Central memory CD8-positive, alpha-beta T cell (primary cell): ENCODE data around the gene SSBP3.

Experiments
- ATAC-seq: fragments of 150-1000 bp; cut with Tn5 transposase; replicated peaks from 2 replicates; pipeline ENCODE4 v1.10.0; 2022; ENCODE audit warnings: mild to moderate bottlenecking, moderate FRiP score, moderate number of reproducible peaks; ENCODE audit not compliant: poor library complexity, severe bottlenecking; ENCODE audit errors: extremely low read depth
- DNase-seq, 2 donors: peaks; one replicate each; pipeline ENCODE4 v3.0.0; 2021; ENCODE audit warnings: low spot score in 2 of 2
- H3K27ac Mint-ChIP-seq: one replicate; pipeline ENCODE4 v1.8.0; 2022; ENCODE audit warnings: low read depth, mild to moderate bottlenecking, moderate library complexity, mixed read lengths
- H3K27me3 Mint-ChIP-seq: one replicate; pipeline ENCODE4 v1.8.0; 2022; ENCODE audit warnings: mixed read lengths
- H3K36me3 Mint-ChIP-seq: one replicate; pipeline ENCODE4 v1.8.0; 2022; ENCODE audit warnings: mild to moderate bottlenecking, moderate library complexity, mixed read lengths; ENCODE audit not compliant: insufficient read depth
- H3K4me1 Mint-ChIP-seq: one replicate; pipeline ENCODE4 v1.8.0; 2022; ENCODE audit warnings: mixed read lengths
- H3K4me3 Mint-ChIP-seq: one replicate; pipeline ENCODE4 v1.8.0; 2022; ENCODE audit warnings: mild to moderate bottlenecking, moderate library complexity, mixed read lengths
- H3K9me3 Mint-ChIP-seq: one replicate; pipeline ENCODE4 v1.8.0; 2022; ENCODE audit warnings: mixed read lengths

The SSBP3 gene

DNA sequence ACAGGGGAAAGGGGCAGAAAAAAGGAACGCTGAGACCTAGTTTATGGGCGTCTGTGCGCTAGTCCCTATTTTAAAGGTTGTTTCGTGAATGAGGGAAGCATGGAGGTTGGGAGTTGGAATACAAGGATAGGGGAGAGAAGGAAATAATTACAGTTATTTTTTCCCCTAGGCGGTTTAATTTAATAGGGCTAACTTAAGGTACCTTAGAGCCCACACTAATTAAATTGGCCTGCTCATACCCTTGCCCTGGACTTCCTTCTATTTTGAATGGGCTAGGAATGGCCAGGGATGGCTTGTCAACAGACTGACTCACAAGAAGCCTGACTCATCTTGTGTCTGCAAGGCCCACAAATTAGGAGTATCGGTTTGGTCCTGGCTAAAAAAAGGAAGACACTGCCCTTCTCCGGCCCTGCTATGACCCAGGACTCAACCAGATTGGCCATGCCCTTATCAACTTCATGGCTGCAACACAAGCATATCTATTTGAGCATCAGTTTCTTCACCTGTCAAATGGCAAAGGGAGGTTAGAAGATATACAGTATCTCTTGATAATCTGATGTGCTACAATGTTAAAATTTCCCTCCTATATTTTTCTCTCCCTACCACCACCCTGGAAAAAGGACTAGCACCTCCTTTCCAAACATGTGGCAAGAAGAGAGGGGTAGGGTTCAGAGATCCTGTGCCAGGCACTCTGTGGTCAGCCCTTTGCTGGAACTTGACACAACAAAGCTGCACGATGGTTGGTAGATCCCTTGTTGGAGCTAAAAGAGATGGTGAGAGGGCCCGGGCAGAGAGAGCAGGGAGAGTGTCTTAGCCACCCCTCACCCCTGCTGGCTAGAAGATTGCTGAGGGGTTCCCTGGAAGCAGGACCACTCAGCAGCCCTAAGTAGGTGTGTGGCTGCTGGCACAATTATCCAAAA lies 2.2 kb upstream of the SSBP3 start:
- Mint-ChIP-seq H3K27me3 (no peaks in the 10 kb centered on the region), H3K4me3 (peak overlapping the region; percentile 89), H3K36me3 (peaks cover 15% of the 10 kb centered on the region), H3K4me1 (peaks cover 47% of the 10 kb centered on the region), H3K27ac (peak overlapping the region; percentile 83), H3K9me3 (no peaks in the 10 kb centered on the region)
- DNase-seq (no peak), ATAC-seq (no peak)

DNA sequence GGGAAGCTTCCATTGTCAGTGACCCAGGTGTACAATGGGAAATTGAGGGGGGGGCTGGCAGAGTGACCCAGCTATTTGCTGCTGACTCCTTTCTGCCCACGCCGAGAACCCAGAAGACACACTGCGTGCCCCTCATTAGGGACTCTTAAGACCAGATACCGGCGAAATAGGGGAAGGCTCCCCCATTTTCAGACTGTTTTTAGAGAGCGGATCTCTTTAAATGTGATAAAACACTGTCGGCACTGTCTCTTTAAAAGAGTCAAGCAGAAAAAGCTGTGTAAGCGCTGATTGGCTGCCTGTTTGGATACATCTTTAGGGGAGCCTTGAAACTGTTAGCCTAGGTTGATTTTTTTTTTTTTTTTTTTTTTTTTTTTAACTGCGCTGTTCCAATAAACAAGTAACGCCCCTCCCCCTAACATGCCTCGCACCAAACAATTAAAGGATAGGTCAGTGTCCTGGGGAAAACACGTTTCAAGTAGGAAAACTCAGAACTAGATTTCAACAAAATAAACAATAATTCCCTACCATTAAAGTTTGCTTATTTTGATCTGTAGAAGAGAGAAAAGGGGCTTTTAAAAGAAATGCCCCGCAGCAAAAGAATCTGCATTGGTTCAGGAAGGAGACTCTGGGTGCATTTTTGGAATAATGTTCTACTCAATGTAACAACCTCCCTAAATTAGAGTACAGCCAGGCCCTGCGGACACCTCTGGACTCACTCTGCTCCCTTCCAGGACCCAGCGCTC lies 1.4 kb upstream of the SSBP3 start:
- H3K36me3 Mint-ChIP-seq, result peaks cover 18% of the 10 kb centered on the region
- DNase-seq, result peak; percentile 31 to 63
- peak overlapping the region; percentile 83 for H3K27ac Mint-ChIP-seq
- H3K4me1 Mint-ChIP-seq, result peaks cover 52% of the 10 kb centered on the region
- no peaks in the 10 kb centered on the region for H3K27me3 Mint-ChIP-seq
- ATAC-seq, result peak; percentile 59
- peak overlapping the region; percentile 89 for H3K4me3 Mint-ChIP-seq
- no peaks in the 10 kb centered on the region for H3K9me3 Mint-ChIP-seq

DNA sequence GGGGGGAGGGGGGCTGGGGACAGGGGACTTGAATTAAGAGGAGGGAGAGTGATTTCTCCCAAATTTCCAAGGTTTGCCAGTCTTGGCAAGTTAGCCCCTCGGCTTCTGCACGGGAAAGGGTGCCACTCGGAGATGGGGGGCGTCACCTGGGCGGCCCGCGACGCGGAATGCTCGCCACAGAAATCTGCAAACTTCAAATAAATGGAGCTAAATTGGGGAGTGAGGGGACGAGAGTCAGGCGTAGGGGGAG lies 885 bp upstream of the SSBP3 start:
- no peak for ATAC-seq
- H3K27me3 Mint-ChIP-seq, result no peaks in the 10 kb centered on the region
- peak overlapping the region; percentile 83 for H3K27ac Mint-ChIP-seq
- DNase-seq, result no peak
- peaks cover 18% of the 10 kb centered on the region for H3K36me3 Mint-ChIP-seq
- peaks cover 56% of the 10 kb centered on the region for H3K4me1 Mint-ChIP-seq
- H3K9me3 Mint-ChIP-seq, result no peaks in the 10 kb centered on the region
- H3K4me3 Mint-ChIP-seq, result peak overlapping the region; percentile 89

DNA sequence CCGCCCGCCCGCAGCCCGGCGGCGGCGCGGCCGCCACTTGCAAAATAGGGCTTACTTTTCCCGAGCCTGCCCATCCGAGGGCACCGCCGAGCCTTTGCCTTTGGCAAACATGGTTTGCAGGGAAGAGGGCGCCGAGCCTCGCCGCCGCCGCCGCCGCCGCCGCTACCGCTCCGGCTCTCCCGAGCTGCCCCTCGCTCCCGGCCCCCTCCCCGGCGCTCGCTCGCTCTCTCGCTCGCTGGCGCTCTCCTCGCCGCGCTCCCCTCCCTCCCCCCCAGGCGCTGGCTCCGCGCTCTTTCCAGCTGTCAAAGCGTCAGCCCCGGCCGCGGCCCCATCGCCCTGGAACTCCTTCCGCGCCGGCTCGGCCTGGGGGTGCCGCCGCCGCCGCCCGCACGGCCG lies 298 bp downstream of the SSBP3 start:
- H3K4me3 Mint-ChIP-seq, result peak overlapping the region; percentile 89
- no peaks in the 10 kb centered on the region for H3K27me3 Mint-ChIP-seq
- ATAC-seq (no peak), DNase-seq (no peak)
- H3K9me3 Mint-ChIP-seq, result no peaks in the 10 kb centered on the region
- H3K27ac Mint-ChIP-seq, result no peak overlapping the region
- peaks cover 68% of the 10 kb centered on the region for H3K4me1 Mint-ChIP-seq
- H3K36me3 Mint-ChIP-seq, result peaks cover 23% of the 10 kb centered on the region

DNA sequence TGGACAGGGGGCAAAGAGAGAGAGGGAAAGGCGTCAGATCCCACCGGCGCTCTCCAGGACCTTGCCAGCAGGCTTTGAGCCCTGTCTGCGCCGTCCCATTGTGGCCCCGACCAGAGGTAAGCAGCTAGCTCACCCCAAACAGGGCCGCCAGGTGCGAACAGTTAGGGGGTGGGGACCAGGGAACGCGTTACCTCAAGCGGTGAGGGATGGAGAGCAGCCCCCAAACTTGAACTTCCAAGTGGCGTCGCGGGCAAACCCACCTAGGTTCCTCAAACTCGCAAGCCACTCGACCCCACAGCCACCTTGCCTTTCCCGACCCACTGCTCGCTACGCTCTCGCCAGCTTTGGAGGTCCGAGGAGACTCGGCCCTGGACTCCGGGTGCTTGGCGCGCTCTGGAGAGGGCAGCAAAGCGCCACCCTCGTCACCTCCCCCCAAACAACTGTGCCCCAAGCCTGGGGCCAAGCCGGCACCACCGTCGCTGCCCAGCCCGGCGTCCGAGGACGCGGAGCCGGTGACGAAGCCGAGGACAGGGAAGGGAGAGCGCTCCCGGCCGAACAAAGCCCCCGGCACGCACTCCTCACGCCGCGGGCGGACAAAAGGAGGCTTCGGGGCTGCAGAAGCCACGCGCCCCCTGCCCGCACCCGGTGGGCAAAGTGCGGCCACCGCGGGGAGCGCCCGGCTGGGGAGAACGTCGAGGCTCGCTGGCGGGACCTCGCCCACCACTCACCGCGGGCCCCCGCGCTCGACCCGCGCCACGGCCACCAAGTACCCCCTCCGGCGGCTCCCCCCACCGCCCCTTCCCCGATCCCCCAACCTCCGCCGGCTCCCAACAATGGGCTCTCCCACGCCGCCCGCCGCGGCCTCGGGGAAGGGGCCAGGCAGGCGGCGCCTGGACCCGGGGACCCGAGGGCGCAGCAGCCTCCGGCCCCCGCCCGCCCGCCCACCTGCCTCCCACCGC lies 976 bp downstream of the SSBP3 start:
- Mint-ChIP-seq H3K27me3 (no peaks in the 10 kb centered on the region), H3K9me3 (no peaks in the 10 kb centered on the region), H3K27ac (peak overlapping the region; percentile 16), H3K36me3 (peaks cover 27% of the 10 kb centered on the region), H3K4me1 (peaks cover 75% of the 10 kb centered on the region), H3K4me3 (peak overlapping the region; percentile 75)
- ATAC-seq, result no peak
- DNase-seq, result no peak

DNA sequence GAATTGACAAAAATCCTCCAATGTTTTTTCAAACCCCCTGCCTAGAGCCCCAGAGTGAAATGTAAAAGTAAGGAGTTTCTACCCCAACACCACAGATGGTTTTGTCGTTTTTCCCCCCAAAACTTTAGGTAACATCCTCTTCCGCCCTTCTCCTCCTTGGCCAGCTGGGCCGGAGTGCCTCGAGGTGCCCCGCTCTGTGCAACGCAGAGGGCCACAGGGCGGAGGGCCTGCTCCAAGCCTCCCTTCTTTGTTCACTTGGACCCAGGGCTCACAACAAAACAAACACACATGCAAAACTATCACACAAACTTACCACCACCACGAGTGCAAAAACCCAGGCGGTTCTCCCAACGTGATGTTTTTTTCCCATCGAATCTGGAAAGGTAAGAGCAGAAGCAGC lies 1.9 kb downstream of the SSBP3 start:
- H3K27me3 Mint-ChIP-seq, result no peaks in the 10 kb centered on the region
- ATAC-seq (no peak), DNase-seq (no peak)
- peaks cover 32% of the 10 kb centered on the region for H3K36me3 Mint-ChIP-seq
- H3K9me3 Mint-ChIP-seq, result no peaks in the 10 kb centered on the region
- H3K27ac Mint-ChIP-seq, result peak overlapping the region; percentile 57
- H3K4me1 Mint-ChIP-seq, result peaks cover 76% of the 10 kb centered on the region
- peak overlapping the region; percentile 75 for H3K4me3 Mint-ChIP-seq

DNA sequence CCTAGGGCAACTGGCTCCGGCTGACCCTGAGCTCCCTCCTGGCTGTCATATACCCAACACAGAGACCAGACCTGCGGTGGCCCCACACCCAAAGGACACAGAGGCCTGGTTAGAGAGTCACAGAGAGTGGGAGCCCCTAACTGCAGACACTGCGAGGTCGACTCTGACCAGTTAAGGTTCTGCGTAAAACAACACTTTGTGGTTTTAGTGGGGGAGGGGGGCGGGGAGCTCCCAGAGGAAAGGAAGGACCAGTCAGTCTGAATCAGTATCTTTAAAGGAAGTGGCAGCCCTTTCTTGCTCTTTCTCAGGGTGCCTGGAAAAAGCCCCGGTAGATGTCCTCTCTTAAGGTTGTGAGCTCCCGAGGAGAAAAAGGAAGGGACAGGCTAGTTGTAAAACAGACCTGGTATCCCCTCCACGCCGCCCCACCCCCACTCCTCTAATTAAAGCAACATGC lies 2.4 kb downstream of the SSBP3 start:
- ATAC-seq, result no peak
- H3K4me1 Mint-ChIP-seq, result peaks cover 76% of the 10 kb centered on the region
- no peak for DNase-seq
- peak overlapping the region; percentile 57 for H3K27ac Mint-ChIP-seq
- H3K4me3 Mint-ChIP-seq, result peak overlapping the region; percentile 75
- no peaks in the 10 kb centered on the region for H3K27me3 Mint-ChIP-seq
- peaks cover 34% of the 10 kb centered on the region for H3K36me3 Mint-ChIP-seq
- H3K9me3 Mint-ChIP-seq, result no peaks in the 10 kb centered on the region

DNA sequence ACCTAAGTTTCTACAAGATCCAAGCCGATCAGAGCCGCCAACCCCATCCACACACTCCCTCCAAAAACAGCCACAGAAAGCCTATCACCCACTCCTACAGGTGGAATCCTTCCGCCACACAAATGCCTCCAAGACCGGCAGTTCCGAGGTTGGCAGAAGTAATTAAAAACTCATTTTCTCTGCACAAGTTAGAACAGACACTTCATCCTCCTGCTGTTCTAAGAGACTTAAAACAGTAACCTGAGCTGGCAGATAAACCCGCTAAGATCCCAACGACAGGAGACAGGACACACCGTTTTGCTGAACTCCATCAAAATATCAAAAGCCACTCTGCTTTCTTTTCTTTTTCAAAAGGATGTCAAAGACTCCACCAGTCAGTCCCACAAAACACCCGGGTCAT lies 2.8 kb downstream of the SSBP3 start:
- Mint-ChIP-seq H3K36me3 (peaks cover 37% of the 10 kb centered on the region), H3K4me1 (peaks cover 76% of the 10 kb centered on the region), H3K27me3 (no peaks in the 10 kb centered on the region), H3K9me3 (no peaks in the 10 kb centered on the region), H3K27ac (peak overlapping the region; percentile 57), H3K4me3 (peak overlapping the region; percentile 75)
- ATAC-seq, result no peak
- DNase-seq, result no peak

DNA sequence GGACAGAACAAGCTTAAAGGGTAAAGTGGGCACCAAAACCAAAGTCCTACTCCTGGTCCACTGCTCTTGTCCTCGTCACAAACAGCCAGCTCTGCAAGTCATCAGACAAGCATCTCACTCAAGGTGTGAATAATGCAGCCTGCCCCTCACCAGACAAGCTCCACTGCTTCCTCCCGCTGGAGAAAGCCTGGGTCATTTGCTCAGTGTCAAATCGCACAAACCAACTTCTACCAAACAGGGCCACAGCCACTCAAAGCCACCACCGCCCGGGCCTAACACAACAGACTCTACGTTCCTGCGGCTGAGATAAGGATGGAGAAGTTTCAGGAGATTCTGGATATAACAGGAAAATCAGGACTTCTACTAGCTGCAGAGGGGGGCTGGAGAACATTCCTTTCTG lies 3.3 kb downstream of the SSBP3 start:
- DNase-seq, result no peak
- Mint-ChIP-seq H3K4me3 (peak overlapping the region; percentile 75), H3K27me3 (no peaks in the 10 kb centered on the region), H3K9me3 (no peaks in the 10 kb centered on the region), H3K36me3 (peaks cover 37% of the 10 kb centered on the region), H3K27ac (peak overlapping the region; percentile 57), H3K4me1 (peaks cover 76% of the 10 kb centered on the region)
- no peak for ATAC-seq

DNA sequence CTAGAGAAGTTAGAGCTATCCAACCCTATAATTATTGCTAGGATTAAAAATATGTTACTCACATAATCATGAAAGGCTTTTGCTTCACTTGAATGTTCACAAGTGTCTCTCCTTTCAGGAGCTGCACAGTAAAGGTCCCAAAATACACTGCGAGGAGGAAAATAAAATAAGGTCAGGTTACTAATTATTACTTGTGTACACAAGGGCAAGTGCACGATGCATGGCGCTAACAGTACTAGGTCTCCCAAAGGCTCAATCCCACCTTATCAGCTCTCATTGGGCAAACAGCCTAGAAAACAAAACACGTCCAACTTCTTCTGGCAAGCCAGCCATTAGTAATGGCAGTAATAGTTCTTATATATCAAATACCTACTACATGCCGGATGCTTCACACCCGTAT lies 4.4 kb downstream of the SSBP3 start:
- no peak overlapping the region for H3K27ac Mint-ChIP-seq
- DNase-seq, result no peak
- peaks cover 72% of the 10 kb centered on the region for H3K4me1 Mint-ChIP-seq
- no peaks in the 10 kb centered on the region for H3K9me3 Mint-ChIP-seq
- H3K4me3 Mint-ChIP-seq, result peak overlapping the region; percentile 5
- no peak for ATAC-seq
- no peaks in the 10 kb centered on the region for H3K27me3 Mint-ChIP-seq
- H3K36me3 Mint-ChIP-seq, result peaks cover 30% of the 10 kb centered on the region

DNA sequence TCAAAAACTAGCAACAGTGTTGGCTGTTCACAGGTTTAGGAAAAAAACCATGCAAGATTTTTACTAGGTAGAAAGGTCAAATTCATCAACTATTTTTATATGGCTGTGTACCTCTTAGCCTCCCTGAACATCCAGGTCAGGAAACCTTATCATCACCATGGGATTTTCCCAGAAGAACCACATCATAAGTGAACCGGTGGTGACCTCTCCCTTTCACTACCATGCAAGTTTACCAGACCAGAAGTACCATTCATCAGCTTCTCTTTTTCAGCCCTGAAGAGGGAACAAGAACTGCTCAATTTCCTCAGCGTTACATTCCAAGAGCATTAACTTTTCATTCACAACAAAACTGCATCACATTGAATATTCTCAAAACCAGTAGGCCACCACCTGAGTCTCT lies 5.9 kb downstream of the SSBP3 start:
- Mint-ChIP-seq H3K36me3 (peaks cover 35% of the 10 kb centered on the region), H3K27ac (no peak overlapping the region), H3K4me1 (peaks cover 78% of the 10 kb centered on the region), H3K4me3 (no peak overlapping the region), H3K27me3 (no peaks in the 10 kb centered on the region), H3K9me3 (no peaks in the 10 kb centered on the region)
- ATAC-seq (no peak), DNase-seq (no peak)

DNA sequence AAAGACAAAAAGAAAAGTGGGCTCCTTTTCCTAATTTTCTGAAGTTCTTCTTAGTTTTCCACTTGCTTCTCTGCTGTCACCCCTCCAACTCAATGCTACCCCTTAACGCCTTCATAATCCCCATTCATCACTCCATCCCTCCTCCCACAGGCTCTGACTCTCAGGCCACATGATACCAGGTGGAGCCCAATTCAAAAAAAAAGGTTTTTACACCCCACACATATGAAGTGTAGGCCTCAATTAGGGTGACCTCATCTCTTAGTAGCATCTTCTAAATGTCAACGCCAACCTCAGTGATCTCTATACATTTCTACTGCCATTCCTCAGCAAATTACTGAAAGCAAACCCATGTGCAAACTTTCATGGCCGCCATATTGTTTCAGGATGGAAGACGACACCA lies 6.4 kb downstream of the SSBP3 start:
- H3K27me3 Mint-ChIP-seq, result no peaks in the 10 kb centered on the region
- no peak overlapping the region for H3K4me3 Mint-ChIP-seq
- H3K36me3 Mint-ChIP-seq, result peaks cover 37% of the 10 kb centered on the region
- no peak for DNase-seq
- H3K9me3 Mint-ChIP-seq, result no peaks in the 10 kb centered on the region
- peaks cover 76% of the 10 kb centered on the region for H3K4me1 Mint-ChIP-seq
- no peak overlapping the region for H3K27ac Mint-ChIP-seq
- ATAC-seq, result no peak
